Testis (tissue), 2 donors: ENCODE results near the gene CRIP3.

Experiments
- POLR2A ChIP-seq: fragments of 450-650 bp; IDR thresholded peaks from one replicate; pipeline ENCODE4 v1.6.1; 2017; ENCODE audit warnings: antibody characterized with exemption, mild to moderate bottlenecking, moderate library complexity
- TF ChIP-seq, protein P1 (sequence below), 3 experiments: fragments of 450-650 bp in 2 of 3; fragments of 200-600 bp in 1 of 3; sonication (generic) in 1 of 3; IDR thresholded peaks; one replicate each; pipeline ENCODE4 v1.5.1; 2016 to 2019; ENCODE audit warnings: antibody characterized with exemption in 3 of 3, mild to moderate bottlenecking in 2 of 3, moderate library complexity in 1 of 3

DNA sequence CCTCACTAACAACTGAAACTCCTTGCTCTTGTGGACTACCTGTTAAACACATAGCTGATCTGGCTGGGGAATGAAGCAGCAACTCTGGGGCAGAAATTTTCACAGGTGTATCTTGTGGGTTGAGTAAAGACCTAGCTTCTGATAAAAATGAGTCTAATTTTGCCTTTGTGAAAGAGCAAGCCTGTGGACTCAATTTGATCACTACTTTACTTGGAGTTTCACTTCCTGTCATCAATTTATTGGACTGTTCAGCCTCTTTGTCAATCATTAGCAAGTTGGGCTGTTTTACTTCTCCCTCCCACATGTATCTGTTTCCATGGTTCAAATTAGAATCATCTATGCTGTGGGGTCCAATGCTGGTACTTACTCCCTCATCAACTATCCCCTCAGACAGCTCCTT, 29.6 kb upstream of the CRIP3 start:
- TF ChIP-seq, protein P1, sequence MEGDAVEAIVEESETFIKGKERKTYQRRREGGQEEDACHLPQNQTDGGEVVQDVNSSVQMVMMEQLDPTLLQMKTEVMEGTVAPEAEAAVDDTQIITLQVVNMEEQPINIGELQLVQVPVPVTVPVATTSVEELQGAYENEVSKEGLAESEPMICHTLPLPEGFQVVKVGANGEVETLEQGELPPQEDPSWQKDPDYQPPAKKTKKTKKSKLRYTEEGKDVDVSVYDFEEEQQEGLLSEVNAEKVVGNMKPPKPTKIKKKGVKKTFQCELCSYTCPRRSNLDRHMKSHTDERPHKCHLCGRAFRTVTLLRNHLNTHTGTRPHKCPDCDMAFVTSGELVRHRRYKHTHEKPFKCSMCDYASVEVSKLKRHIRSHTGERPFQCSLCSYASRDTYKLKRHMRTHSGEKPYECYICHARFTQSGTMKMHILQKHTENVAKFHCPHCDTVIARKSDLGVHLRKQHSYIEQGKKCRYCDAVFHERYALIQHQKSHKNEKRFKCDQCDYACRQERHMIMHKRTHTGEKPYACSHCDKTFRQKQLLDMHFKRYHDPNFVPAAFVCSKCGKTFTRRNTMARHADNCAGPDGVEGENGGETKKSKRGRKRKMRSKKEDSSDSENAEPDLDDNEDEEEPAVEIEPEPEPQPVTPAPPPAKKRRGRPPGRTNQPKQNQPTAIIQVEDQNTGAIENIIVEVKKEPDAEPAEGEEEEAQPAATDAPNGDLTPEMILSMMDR (IDR thresholded peaks at IDR 0.05): no peak
- no peak for TF ChIP-seq POLR2A
